ENCODE data around the gene UBASH3A. TPM values are rescaled to one million over a fixed set of nuclear protein-coding genes. Genes with fewer than 3 reads are reported as not detected.

UBASH3A gene
- total RNA-seq, 2 experiments from 2014 or later = 59.7 to 60.8 TPM

GRCh38 chr21:42373908-42374455, 29.7 kb upstream of the UBASH3A start:
- H3K4me3 Mint-ChIP-seq = no peak overlapping the region
- POLR2A ChIA-PET = interaction anchor here (2.1 kb wide), 1 partner anchor 29 kb away, joined by 6 read pairs; the partner anchor contains the start of gene UBASH3A
- TF ChIP-seq CTCF (IDR thresholded peaks at IDR 0.05) = no peak

DNA sequence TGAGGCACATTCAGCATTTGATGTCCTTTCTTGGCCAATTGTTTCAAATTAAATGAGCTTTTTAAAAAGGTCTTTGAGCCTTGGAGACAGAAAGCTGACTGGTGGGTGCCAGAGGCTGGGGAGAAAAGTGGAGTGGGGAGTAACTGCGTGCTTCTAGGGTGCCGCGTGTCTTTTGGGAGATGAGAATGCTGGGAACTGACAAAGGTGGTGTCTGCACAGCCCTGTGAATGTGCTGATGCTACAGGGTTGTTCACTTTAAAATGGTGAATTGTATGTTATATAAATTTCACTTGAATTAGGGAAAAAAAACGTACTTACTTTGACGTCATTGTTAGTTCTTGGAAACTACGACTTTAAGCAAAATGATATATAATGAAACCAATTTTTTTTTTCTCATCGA, 29.2 kb upstream of the UBASH3A start:
- POLR2A ChIA-PET = interaction anchor here (2.1 kb wide), 1 partner anchor 29 kb away, joined by 6 read pairs; the partner anchor contains the start of gene UBASH3A
- H3K27me3 ChIP-seq (ENCODE audit: control insufficient read depth in 1 of 2, insufficient read depth in 2 of 2, low read length in 2 of 2) = no peaks in the 10 kb centered on the region
- no peak for ATAC-seq (ENCODE audit: poor library complexity)
- no peak overlapping the region for H3K27ac ChIP-seq (ENCODE audit: low read depth in 1 of 2, low read length in 2 of 2)
- peaks cover 6% of the 10 kb centered on the region for H3K4me1 ChIP-seq (ENCODE audit: insufficient read depth, low read length)
- no peak overlapping the region for H3K27ac Mint-ChIP-seq
- peaks cover 5% of the 10 kb centered on the region for H3K4me1 Mint-ChIP-seq (ENCODE audit: low read depth)
- TF ChIP-seq CTCF (IDR thresholded peaks at IDR 0.05) = no peak
- no peaks in the 10 kb centered on the region for H3K36me3 ChIP-seq (ENCODE audit: insufficient read depth, low read length)
- intact Hi-C loops (cut with DNase I, micrococcal nuclease) = loop anchor here in 1 of 2 experiments (10.0 kb wide), 1 partner anchor 50 kb away; no protein-coding TSS in a partner anchor
- DNase-seq = no peak
- no peaks in the 10 kb centered on the region for H3K9me3 Mint-ChIP-seq
- H3K4me3 Mint-ChIP-seq = no peak overlapping the region
- no peak overlapping the region for H3K4me3 ChIP-seq (ENCODE audit: low read length)
- no peaks in the 10 kb centered on the region for H3K27me3 Mint-ChIP-seq
- H3K9me3 ChIP-seq (ENCODE audit: control insufficient read depth in 1 of 2, insufficient read depth in 1 of 2, low read length in 2 of 2) = no peaks in the 10 kb centered on the region
- no peaks in the 10 kb centered on the region for H3K36me3 Mint-ChIP-seq (ENCODE audit: low read depth)
- CTCF ChIA-PET = no interaction called here

More at GRCh38 chr21:42373908-42374455, 29.7 kb upstream of the UBASH3A start:
- Histone ChIP-seq H3K36me3 (ENCODE audit: insufficient read depth, low read length) (no peaks in the 10 kb centered on the region), H3K27ac (ENCODE audit: low read depth in 1 of 2, low read length in 2 of 2) (no peak overlapping the region), H3K4me1 (ENCODE audit: insufficient read depth, low read length) (peaks cover 6% of the 10 kb centered on the region), H3K4me3 (ENCODE audit: low read length) (no peak overlapping the region), H3K9me3 (ENCODE audit: control insufficient read depth in 1 of 2, insufficient read depth in 1 of 2, low read length in 2 of 2) (no peaks in the 10 kb centered on the region), H3K27me3 (ENCODE audit: control insufficient read depth in 1 of 2, insufficient read depth in 2 of 2, low read length in 2 of 2) (no peaks in the 10 kb centered on the region)
- CTCF ChIA-PET = no interaction called here
- no peak overlapping the region for H3K27ac Mint-ChIP-seq
- DNase-seq (no peak), ATAC-seq (ENCODE audit: poor library complexity) (no peak)
- intact Hi-C loops (cut with DNase I, micrococcal nuclease) = loop anchor here in 1 of 2 experiments (10.0 kb wide), 1 partner anchor 51 kb away; no protein-coding TSS in a partner anchor
- no peaks in the 10 kb centered on the region for H3K36me3 Mint-ChIP-seq (ENCODE audit: low read depth)
- H3K27me3 Mint-ChIP-seq = no peaks in the 10 kb centered on the region
- H3K4me1 Mint-ChIP-seq (ENCODE audit: low read depth) = peaks cover 5% of the 10 kb centered on the region
- no peaks in the 10 kb centered on the region for H3K9me3 Mint-ChIP-seq

DNA sequence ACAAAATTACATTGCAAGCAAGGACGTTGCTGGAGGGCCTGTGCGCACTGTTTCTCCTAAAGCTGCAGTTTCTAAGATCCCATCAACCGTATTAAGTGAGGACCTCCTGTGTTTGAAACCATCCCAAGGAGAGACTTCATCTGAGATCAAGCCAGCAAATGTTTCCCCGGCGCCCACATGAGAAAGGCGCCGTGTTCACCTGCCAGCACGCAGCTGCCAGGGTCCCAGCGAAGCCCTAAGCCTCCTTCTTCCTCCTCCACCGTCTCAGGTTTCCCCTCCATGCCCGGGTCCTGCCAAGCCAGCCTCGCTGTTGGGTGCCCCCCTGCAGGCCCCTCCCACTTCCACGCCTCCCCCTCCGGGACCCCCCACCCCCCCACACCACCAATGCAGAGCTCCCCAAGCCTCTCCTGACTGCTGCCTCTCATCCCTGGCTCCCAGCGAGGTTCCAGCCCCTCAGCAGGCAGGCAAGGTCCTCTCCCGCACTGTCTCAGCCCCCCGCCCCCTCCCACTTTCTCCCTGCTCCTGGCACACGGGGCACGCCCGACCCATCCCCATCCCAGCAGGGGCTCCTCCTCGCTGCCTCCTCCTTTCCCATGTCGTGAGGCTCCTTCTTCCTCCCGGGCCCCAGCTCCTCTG, 28.7 kb upstream of the UBASH3A start:
- H3K27ac Mint-ChIP-seq = no peak overlapping the region
- no peaks in the 10 kb centered on the region for H3K27me3 Mint-ChIP-seq
- no peak overlapping the region for H3K4me3 Mint-ChIP-seq
- intact Hi-C loops (cut with DNase I, micrococcal nuclease) = loop anchor here in 1 of 2 experiments (10.0 kb wide), 1 partner anchor 50 kb away; no protein-coding TSS in a partner anchor
- no peaks in the 10 kb centered on the region for H3K36me3 Mint-ChIP-seq (ENCODE audit: low read depth)
- Histone ChIP-seq H3K36me3 (ENCODE audit: insufficient read depth, low read length) (no peaks in the 10 kb centered on the region), H3K27ac (ENCODE audit: low read depth in 1 of 2, low read length in 2 of 2) (no peak overlapping the region), H3K9me3 (ENCODE audit: control insufficient read depth in 1 of 2, insufficient read depth in 1 of 2, low read length in 2 of 2) (no peaks in the 10 kb centered on the region), H3K4me3 (ENCODE audit: low read length) (no peak overlapping the region), H3K27me3 (ENCODE audit: control insufficient read depth in 1 of 2, insufficient read depth in 2 of 2, low read length in 2 of 2) (no peaks in the 10 kb centered on the region), H3K4me1 (ENCODE audit: insufficient read depth, low read length) (peaks cover 6% of the 10 kb centered on the region)
- TF ChIP-seq CTCF (IDR thresholded peaks at IDR 0.05) = no peak
- ChIA-PET CTCF (interaction anchor here (0.5 kb wide), 1 partner anchor 76 kb away, joined by 3 read pairs; no protein-coding TSS in a partner anchor), POLR2A (interaction anchor here (2.1 kb wide), 1 partner anchor 28 kb away, joined by 6 read pairs; the partner anchor contains the start of gene UBASH3A)
- peaks cover 5% of the 10 kb centered on the region for H3K4me1 Mint-ChIP-seq (ENCODE audit: low read depth)
- H3K9me3 Mint-ChIP-seq = no peaks in the 10 kb centered on the region
- DNase-seq (no peak), ATAC-seq (ENCODE audit: poor library complexity) (no peak)

Measured in CD4-positive, alpha-beta T cell (primary cell).